Omental fat pad (tissue), 4 donors: ENCODE measurements around the gene ANKRD53. TPM values are rescaled to one million over a fixed set of nuclear protein-coding genes. Genes with fewer than 3 reads are reported as not detected.
"Not testable (repeated sequence)": the region's sequence is repeated elsewhere in the genome, so short reads cannot be mapped to it uniquely, and the experiment has no call there.

Experiments
- ATAC-seq: fragments of 150-250 bp; one replicate; pipeline ENCODE4 v1.9.1; 2016; ENCODE audit warnings: mild to moderate bottlenecking, moderate library complexity; ENCODE audit not compliant: low FRiP score
- DNase-seq: peaks from one replicate; pipeline ENCODE4 v3.0.0-alpha.2; 2019; ENCODE audit warnings: low spot score
- total RNA-seq, 4 donors: library from RNA; depleted of rRNA; stranded (reverse); fragments of >200 nt; gene quantifications; one replicate each; pipeline ENCODE4 v1.1.0, GENCODE V29; 2016
- TF ChIP-seq, protein P1 (sequence below), 3 donors: fragments of 450-650 bp; IDR thresholded peaks; one replicate each; pipeline ENCODE4 v1.5.1; 2016 to 2017; ENCODE audit warnings: antibody characterized with exemption in 3 of 3, mild to moderate bottlenecking in 3 of 3, moderate library complexity in 2 of 3

Gene ANKRD53
- total RNA-seq, 4 donors from 2014 or later: 6.2 to 16.8 (median 10.0) TPM

DNA sequence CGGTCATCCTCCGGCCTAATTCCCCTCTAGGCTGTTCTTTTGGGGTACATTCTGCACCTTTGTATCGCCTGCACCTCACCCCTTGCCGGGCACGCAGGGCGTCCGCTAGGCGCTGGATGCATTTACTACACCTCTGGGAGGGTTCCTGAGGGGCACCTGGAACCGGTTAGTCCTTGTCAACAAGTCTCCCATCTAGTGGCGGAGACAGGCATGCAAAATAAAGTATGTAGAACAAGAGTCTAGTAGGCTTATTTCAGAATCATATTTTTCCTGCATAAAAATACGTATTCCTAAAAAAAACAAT is 16.9 kb downstream of the ANKRD53 start:
- no peak for DNase-seq
- TF ChIP-seq, protein P1, sequence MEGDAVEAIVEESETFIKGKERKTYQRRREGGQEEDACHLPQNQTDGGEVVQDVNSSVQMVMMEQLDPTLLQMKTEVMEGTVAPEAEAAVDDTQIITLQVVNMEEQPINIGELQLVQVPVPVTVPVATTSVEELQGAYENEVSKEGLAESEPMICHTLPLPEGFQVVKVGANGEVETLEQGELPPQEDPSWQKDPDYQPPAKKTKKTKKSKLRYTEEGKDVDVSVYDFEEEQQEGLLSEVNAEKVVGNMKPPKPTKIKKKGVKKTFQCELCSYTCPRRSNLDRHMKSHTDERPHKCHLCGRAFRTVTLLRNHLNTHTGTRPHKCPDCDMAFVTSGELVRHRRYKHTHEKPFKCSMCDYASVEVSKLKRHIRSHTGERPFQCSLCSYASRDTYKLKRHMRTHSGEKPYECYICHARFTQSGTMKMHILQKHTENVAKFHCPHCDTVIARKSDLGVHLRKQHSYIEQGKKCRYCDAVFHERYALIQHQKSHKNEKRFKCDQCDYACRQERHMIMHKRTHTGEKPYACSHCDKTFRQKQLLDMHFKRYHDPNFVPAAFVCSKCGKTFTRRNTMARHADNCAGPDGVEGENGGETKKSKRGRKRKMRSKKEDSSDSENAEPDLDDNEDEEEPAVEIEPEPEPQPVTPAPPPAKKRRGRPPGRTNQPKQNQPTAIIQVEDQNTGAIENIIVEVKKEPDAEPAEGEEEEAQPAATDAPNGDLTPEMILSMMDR (IDR thresholded peaks at IDR 0.05): no peak

DNA sequence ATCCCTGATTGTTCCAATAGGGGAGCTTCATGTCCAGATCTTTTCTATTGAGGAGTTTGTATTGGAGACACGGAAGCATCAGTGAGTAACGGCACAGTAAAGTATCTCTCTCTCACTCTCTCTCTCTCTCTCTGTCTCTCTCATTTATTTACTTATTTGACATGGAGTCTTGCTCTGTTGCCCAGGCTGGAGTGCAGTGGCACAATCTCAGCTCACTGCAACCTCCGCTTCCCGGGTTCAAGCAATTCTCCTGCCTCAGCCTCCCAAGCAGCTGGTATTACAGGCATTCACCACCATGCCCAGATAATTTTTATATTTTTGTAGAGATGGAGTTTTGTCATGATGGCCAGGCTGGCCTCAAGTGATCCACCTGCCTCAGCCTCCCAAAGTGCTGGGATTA is 20.5 kb downstream of the ANKRD53 start:
- not testable (repeated sequence) for DNase-seq, ATAC-seq

More for the DNA sequence above, 16.9 kb downstream of the ANKRD53 start:
- peak; percentile 17 for ATAC-seq

DNA sequence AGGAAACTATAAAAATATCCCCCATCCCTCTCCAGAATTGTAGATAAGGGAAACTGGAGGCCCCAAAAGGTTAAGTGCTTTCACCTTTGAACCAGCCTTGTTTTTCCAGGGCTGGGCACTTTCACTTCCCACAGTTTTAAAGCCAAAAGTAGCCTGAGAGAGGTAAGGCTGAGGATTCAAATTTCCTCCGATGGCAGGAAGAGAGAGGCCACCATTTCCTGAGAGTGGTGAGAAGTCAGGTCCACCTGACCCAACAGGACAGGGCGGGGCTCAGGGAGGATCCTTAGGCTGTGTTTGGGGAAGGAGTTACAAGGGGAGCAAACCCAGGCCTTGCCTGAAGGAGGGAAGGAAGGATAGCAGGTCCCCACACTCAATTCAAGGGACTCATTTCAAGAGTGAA is 20.9 kb downstream of the ANKRD53 start:
- ATAC-seq: no peak
- TF ChIP-seq, protein P1 (IDR thresholded peaks at IDR 0.05): no peak
- no peak for DNase-seq

DNA sequence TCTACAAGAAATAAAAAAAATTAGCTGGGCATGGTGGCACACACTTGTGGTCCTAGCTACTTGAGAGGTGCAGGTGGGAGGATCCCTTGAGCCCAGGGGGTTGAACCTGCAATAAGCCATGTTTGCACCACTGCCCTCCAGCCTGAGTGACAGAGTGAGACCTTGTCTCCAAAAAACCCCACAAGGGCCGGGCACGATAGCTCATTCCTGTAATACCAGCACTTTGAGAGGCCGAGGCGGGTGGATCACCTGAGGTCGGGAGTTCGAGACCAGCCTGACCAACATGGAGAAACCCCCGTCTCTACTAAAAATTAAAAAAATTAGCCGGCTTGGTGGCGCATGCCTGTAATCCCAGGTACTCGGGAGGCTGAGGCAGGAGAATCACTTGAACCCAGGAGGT is 21.5 kb downstream of the ANKRD53 start:
- DNase-seq, ATAC-seq: not testable (repeated sequence)

DNA sequence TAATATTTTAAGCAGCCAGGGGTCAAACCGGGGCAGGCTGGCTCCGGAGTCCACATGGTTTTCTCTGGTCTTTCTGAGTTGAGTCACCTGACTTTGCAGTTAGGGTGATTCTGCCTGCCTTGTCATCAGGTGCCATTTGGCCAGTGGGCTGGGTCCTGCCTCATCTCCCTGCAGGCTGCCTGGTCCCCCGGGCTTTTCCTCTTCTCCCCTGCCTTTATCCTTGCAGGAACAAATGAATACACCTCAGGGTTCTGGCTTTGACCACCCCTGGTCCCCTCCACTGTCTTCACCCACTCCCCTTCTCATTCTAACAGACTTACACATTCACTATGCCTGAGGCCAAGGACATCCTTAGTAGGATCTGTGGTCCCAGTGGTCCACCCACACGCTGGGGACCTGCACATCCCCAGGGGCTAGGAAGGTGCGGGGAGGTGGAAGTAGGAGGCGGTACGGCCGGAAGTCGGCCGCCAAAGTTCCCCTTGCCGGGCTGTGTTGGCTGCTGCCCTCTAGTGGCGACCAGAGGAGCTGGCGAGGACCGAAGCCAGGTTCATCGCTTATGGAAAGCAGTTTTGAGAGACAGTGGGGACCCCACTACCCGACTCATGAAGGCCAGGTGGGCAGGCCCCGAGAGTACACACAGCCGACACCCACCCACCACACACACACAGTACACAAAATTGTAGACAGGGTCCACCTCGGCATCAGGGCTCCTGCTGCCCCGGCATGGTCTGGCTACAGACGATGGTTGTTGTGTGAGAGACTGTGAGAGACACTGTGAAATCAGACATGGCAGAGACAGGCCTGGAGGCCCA is 22.6 kb downstream of the ANKRD53 start:
- DNase-seq (peak; percentile 48), ATAC-seq (peak; percentile 87)
- TF ChIP-seq, protein P1 (IDR thresholded peaks at IDR 0.05): peak in 1 of 3 donors; percentile 79

DNA sequence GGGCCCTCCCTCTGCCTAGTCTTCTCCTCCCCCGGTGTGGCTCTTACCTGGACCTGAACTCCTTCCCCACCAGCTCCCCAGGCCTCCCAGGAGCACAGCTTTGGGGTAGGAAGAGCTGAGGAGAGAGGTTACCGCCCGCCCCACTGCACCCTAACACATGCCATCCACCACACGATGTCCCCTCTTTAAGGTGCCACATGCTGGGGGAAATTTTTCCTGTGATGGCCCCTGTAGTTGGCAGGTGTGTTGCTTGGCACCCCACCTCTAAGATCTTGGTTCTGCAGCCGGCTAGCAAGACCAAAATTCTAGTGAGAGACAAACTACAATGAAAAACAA is 23.1 kb downstream of the ANKRD53 start:
- DNase-seq: no peak
- TF ChIP-seq, protein P1 (IDR thresholded peaks at IDR 0.05): no peak
- no peak for ATAC-seq

DNA sequence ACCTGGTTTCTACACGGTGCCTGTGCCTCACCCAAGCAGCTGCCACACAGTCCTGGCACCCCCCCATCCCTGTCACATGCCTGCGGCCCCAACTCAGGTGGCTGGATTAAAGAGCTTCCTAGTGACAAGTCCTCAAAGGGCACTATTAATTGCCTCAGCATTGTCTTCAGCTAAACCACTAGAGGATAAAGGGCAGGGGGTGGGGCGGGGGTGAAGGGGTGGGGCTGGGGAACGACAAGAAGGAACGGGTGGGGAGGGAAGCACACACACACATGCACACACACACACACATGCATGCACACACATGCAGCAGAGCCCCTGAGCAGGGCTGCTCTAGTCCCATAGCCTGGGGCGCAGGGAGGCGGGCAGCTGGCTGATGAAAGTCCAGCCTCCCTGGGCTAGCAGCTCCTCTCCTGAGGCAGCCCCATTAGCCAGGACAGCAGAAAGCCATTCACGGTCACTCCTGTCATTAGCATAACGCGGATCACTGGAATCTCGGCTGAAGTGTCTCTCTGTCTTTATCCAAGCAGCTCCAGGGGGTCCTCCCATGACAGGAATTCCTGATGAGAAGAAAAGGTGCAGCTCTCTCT is 23.6 kb downstream of the ANKRD53 start:
- DNase-seq (no peak), ATAC-seq (no peak)
- TF ChIP-seq, protein P1 (IDR thresholded peaks at IDR 0.05): no peak

DNA sequence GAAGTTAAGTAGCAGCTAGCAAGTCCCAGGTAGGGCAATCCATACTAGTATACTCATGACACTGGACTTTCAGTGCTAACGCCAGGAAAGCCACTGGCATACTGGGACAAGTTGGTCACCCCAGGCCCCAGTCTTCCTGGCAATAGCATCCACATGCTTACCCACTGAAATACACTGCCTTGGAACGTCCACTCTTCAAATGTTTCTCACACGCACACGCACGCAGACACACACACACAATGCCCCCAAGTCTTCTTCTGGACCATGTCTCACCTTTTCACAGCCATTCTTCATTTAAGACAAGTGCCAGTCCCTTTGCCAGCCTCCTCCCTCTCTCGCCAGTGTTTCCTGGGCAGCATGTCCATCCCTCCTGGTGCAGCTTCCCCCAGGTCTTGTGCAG is 25.0 kb downstream of the ANKRD53 start:
- TF ChIP-seq, protein P1 (IDR thresholded peaks at IDR 0.05): no peak

More for the DNA sequence above, 25.0 kb downstream of the ANKRD53 start:
- ATAC-seq (no peak), DNase-seq (no peak)
